HepG2 (cell line): ENCODE measurements around the gene ING5. TPM values are rescaled to one million over a fixed set of nuclear protein-coding genes. Genes with fewer than 3 reads are reported as not detected.
A peak's percentile ranks its signal among the peaks of the same experiment; 100 is the strongest.

Source experiments
- DMAP1 ChIP-seq: IDR thresholded peaks from 2 replicates; pipeline ENCODE4 v1.6.1; 2016
- ETV5 ChIP-seq: IDR thresholded peaks from 2 replicates; pipeline ENCODE4 v1.6.1; 2018; ENCODE audit warnings: missing biosample characterization, missing genetic modification reagents, inconsistent platforms, borderline replicate concordance
- FOXO1 ChIP-seq: sonication (generic); formaldehyde crosslinking; IDR thresholded peaks from 2 replicates; pipeline ENCODE4 v1.4.0; 2020; ENCODE audit warnings: missing genetic modification reagents
- HDAC2 ChIP-seq: sonication (generic); formaldehyde crosslinking; IDR thresholded peaks from 2 replicates; pipeline ENCODE4 v1.4.0; 2020; ENCODE audit warnings: missing genetic modification reagents
- KLF16 ChIP-seq, 2 experiments: sonication (generic) in 1 of 2; formaldehyde crosslinking in 1 of 2; IDR thresholded peaks; 2 replicates each; pipeline versions ENCODE4 v1.6.1 to v1.8.0; 2016 to 2023; ENCODE audit warnings: missing genetic modification reagents in 2 of 2, missing compliant biosample characterization in 1 of 2
- NFYB ChIP-seq: sonication (generic); formaldehyde crosslinking; IDR thresholded peaks from 2 replicates; pipeline ENCODE4 v1.4.0; 2020; ENCODE audit warnings: missing genetic modification reagents
- SIN3A ChIP-seq: IDR thresholded peaks from 2 replicates; pipeline ENCODE4 v1.6.1; 2011; ENCODE audit warnings: low read depth, mild to moderate bottlenecking, control low read depth, low read length, borderline replicate concordance
- TBL1XR1 ChIP-seq: fragments of 150-350 bp; IDR thresholded peaks from 2 replicates; pipeline ENCODE4 v1.6.1; 2014; ENCODE audit warnings: borderline replicate concordance, low read length; ENCODE audit not compliant: partially characterized antibody
- TOPORS ChIP-seq: sonication (generic); formaldehyde crosslinking; IDR thresholded peaks from 2 replicates; pipeline ENCODE4 v1.8.0; 2023; ENCODE audit warnings: mild to moderate bottlenecking, missing genetic modification reagents
- ZBTB7A ChIP-seq: sonication (generic); formaldehyde crosslinking; IDR thresholded peaks from 2 replicates; pipeline ENCODE4 v1.8.0; 2022; ENCODE audit warnings: mild to moderate bottlenecking, missing genetic modification reagents
- ZNF350 ChIP-seq: sonication (generic); formaldehyde crosslinking; IDR thresholded peaks from 2 replicates; pipeline ENCODE4 v1.4.0; 2020; ENCODE audit warnings: mild to moderate bottlenecking, low read depth, missing genetic modification reagents, borderline replicate concordance
- ZNF547 ChIP-seq: sonication (generic); formaldehyde crosslinking; IDR thresholded peaks from 2 replicates; pipeline ENCODE4 v1.5.1; 2020; ENCODE audit warnings: mild to moderate bottlenecking, missing genetic modification reagents
- ZNF558 ChIP-seq: sonication (generic); formaldehyde crosslinking; IDR thresholded peaks from 2 replicates; pipeline ENCODE4 v1.9.0; 2022; ENCODE audit warnings: mild to moderate bottlenecking, missing genetic modification reagents, borderline replicate concordance
- ZNF572 ChIP-seq: sonication (generic); formaldehyde crosslinking; IDR thresholded peaks from 2 replicates; pipeline ENCODE4 v1.5.1; 2020; ENCODE audit warnings: mild to moderate bottlenecking, missing genetic modification reagents
- ZNF605 ChIP-seq: sonication (generic); formaldehyde crosslinking; IDR thresholded peaks from 2 replicates; pipeline ENCODE4 v1.8.0; 2022; ENCODE audit warnings: mild to moderate bottlenecking, missing genetic modification reagents
- ZNF788 ChIP-seq: sonication (generic); formaldehyde crosslinking; IDR thresholded peaks from 2 replicates; pipeline ENCODE4 v1.5.0; 2020; ENCODE audit warnings: mild to moderate bottlenecking, missing genetic modification reagents, borderline replicate concordance
- ZNF850 ChIP-seq: sonication (generic); formaldehyde crosslinking; conservative IDR thresholded peaks from 2 replicates; pipeline ENCODE4 v1.9.0; 2021; ENCODE audit warnings: mild to moderate bottlenecking, missing genetic modification reagents
- polyA plus RNA-seq, 8 experiments: library from polyadenylated mRNA; depleted of rRNA in 3 of 8; stranded (reverse) in 7 of 8; unstranded in 1 of 8; fragments of >200 nt; fragmentation: Illumina TruSeq in 4 of 8; extraction: Trizol in 4 of 8; gene quantifications; 2 replicates each; pipeline versions ENCODE4 v1.2.1 to v1.2.3, GENCODE V29; 2011 to 2016; ENCODE audit warnings: low read depth in 4 of 8, missing spikeins in 1 of 8, mixed read lengths in 1 of 8; ENCODE audit not compliant: insufficient read depth in 1 of 8
- total RNA-seq, 5 experiments: library from RNA; depleted of rRNA; stranded (reverse); fragments of >200 nt; fragmentation: Illumina TruSeq; extraction: Trizol; gene quantifications; 2 replicates each; pipeline ENCODE4 v1.2.3, GENCODE V29; 2016; ENCODE audit warnings: low read depth in 1 of 5
- TF ChIP-seq, protein P1 (sequence below): sonication (generic); formaldehyde crosslinking; IDR thresholded peaks from 2 replicates; pipeline ENCODE4 v1.4.0; 2020; ENCODE audit warnings: missing genetic modification reagents
- TF ChIP-seq, protein P2 (sequence below): sonication (generic); formaldehyde crosslinking; IDR thresholded peaks from 2 replicates; pipeline ENCODE4 v1.8.1; 2023; ENCODE audit warnings: mild to moderate bottlenecking, missing genetic modification reagents
- TF ChIP-seq, protein P3 (sequence below): sonication (generic); formaldehyde crosslinking; IDR thresholded peaks from 2 replicates; pipeline ENCODE4 v1.5.0; 2020; ENCODE audit warnings: missing genetic modification reagents

Gene ING5
- total and polyA plus RNA-seq, 2 of the 13 experiments (the other 11 are each of a cell fraction or from before 2014, with no cell fraction given) = 61.9 to 71.9 TPM

- TF ChIP-seq ZNF788 (peak; percentile 77; the same call in 1 of the 2 replicates), ZNF547 (peak; percentile 9; the same call in 1 of the 2 replicates), ZNF350 (CRISPR knock-in tag) (peak; percentile 25; the same call in 1 of the 2 replicates), ZNF558 (CRISPR knock-in tag) (0 out of 2 replicates have a peak, but pooled peaks have one; percentile 49), TBL1XR1 (no peak), TOPORS (CRISPR knock-in tag) (peak; percentile 87), ZNF572 (peak; percentile 95; the same call in 1 of the 2 replicates), HDAC2 (CRISPR knock-in tag) (0 out of 2 replicates have a peak, but pooled peaks have one; percentile 21), KLF16 (CRISPR knock-in tag; IDR thresholded peaks at IDR 0.05) (peak in 1 of 2 experiments; percentile 70; a peak in 2 of 4 replicates), ZBTB7A (peak; percentile 94), ETV5 (0 out of 2 replicates have a peak, but pooled peaks have one; percentile 12), DMAP1 (CRISPR knock-in tag) (peak; percentile 53), ZNF850 (CRISPR knock-in tag) (peak; percentile 67; the same call in 1 of the 2 replicates), SIN3A (peak; percentile 43; the same call in 1 of the 2 replicates), NFYB (0 out of 2 replicates have a peak, but pooled peaks have one; percentile 11), ZNF605 (CRISPR knock-in tag) (peak; percentile 85), FOXO1 (peak; percentile 45; the same call in 1 of the 2 replicates)
- TF ChIP-seq, protein P1, sequence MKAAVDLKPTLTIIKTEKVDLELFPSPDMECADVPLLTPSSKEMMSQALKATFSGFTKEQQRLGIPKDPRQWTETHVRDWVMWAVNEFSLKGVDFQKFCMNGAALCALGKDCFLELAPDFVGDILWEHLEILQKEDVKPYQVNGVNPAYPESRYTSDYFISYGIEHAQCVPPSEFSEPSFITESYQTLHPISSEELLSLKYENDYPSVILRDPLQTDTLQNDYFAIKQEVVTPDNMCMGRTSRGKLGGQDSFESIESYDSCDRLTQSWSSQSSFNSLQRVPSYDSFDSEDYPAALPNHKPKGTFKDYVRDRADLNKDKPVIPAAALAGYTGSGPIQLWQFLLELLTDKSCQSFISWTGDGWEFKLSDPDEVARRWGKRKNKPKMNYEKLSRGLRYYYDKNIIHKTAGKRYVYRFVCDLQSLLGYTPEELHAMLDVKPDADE (CRISPR knock-in tag) = no peak
- TF ChIP-seq, protein P2, sequence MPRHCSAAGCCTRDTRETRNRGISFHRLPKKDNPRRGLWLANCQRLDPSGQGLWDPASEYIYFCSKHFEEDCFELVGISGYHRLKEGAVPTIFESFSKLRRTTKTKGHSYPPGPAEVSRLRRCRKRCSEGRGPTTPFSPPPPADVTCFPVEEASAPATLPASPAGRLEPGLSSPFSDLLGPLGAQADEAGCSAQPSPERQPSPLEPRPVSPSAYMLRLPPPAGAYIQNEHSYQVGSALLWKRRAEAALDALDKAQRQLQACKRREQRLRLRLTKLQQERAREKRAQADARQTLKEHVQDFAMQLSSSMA (CRISPR knock-in tag) = 0 out of 2 replicates have a peak, but pooled peaks have one; percentile 57
- TF ChIP-seq, protein P3, sequence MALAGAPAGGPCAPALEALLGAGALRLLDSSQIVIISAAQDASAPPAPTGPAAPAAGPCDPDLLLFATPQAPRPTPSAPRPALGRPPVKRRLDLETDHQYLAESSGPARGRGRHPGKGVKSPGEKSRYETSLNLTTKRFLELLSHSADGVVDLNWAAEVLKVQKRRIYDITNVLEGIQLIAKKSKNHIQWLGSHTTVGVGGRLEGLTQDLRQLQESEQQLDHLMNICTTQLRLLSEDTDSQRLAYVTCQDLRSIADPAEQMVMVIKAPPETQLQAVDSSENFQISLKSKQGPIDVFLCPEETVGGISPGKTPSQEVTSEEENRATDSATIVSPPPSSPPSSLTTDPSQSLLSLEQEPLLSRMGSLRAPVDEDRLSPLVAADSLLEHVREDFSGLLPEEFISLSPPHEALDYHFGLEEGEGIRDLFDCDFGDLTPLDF = peak; percentile 8; the same call in 1 of the 2 replicates
Measured at GRCh38 chr2:241702155-241703031, 554 bp downstream of the ING5 start (continued).
